Choroid plexus epithelial cell (primary cell): Measurements from ENCODE around the gene DUS2.

Experiments
- DNase-seq: peaks from one replicate; pipeline ENCODE4 v3.0.0-alpha.2; 2010; ENCODE audit warnings: low read depth
- H3K4me3 ChIP-seq: 2 replicates; pipeline ENCODE4 v1.5.1; 2011; ENCODE audit warnings: low read depth, mild to moderate bottlenecking, control low read depth, low read length, moderate library complexity
- TF ChIP-seq, protein P1 (sequence below): conservative IDR thresholded peaks from 2 replicates; pipeline ENCODE4 v1.5.1; 2011; ENCODE audit warnings: low read depth, mild to moderate bottlenecking, control low read depth, inconsistent platforms, low read length, moderate library complexity

DUS2 gene

GRCh38 chr16:68078701-68079375, 55.8 kb downstream of the DUS2 start:
- no peak overlapping the region for H3K4me3 ChIP-seq

DNA sequence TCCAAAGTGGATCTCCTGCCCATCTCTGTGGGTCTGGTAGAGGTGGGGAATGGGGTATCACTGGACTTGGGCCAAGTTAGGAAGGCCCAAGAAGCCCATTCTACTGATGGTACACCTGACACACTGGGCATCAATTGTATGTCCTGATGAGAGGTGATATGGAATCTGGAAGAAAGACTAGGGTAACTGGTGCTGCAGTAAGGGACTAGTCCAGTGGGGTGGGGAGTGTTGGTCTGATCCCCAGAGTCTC, 56.2 kb downstream of the DUS2 start:
- TF ChIP-seq, protein P1, sequence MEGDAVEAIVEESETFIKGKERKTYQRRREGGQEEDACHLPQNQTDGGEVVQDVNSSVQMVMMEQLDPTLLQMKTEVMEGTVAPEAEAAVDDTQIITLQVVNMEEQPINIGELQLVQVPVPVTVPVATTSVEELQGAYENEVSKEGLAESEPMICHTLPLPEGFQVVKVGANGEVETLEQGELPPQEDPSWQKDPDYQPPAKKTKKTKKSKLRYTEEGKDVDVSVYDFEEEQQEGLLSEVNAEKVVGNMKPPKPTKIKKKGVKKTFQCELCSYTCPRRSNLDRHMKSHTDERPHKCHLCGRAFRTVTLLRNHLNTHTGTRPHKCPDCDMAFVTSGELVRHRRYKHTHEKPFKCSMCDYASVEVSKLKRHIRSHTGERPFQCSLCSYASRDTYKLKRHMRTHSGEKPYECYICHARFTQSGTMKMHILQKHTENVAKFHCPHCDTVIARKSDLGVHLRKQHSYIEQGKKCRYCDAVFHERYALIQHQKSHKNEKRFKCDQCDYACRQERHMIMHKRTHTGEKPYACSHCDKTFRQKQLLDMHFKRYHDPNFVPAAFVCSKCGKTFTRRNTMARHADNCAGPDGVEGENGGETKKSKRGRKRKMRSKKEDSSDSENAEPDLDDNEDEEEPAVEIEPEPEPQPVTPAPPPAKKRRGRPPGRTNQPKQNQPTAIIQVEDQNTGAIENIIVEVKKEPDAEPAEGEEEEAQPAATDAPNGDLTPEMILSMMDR: no peak
- no peak for DNase-seq
- no peak overlapping the region for H3K4me3 ChIP-seq

More at GRCh38 chr16:68078701-68079375, 55.8 kb downstream of the DUS2 start:
- no peak for DNase-seq
- TF ChIP-seq, protein P1: no peak

DNA sequence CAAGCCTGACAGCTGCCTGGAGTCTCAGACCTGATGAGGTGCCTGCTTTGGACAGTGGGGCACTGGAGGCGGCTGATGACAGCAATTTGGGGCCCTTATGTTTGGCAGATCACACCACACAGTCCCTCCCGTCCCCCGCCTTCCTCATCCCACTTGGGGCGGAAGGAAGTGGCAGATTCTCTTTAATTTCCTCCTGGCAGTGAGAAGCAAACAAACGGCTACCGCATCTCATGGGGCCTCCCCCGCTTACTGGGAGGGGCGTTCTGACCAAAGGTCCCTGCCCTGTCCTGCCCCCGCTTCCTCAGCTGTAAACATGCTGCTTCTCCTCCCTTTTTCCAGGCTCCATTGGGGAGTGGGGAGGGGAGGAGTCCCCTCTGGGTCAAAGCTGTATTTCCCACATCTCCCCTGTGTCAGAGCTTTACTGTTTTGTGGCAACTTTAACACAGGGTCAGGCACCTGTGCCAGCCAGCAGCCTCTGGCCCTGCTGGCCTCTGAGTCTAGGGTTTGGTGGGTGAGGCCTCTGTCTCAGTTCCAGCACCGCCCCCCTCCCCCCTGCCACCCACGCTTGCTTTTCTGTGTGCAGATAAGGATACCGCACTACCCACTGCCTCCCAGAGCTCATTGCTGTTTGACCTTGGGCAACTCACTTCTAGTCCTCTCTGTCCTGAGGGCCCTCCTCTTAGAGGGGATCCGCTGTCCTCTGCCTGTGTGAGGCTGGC, 56.7 kb downstream of the DUS2 start:
- TF ChIP-seq, protein P1: no peak
- no peak overlapping the region for H3K4me3 ChIP-seq
- peak; percentile 44 for DNase-seq

- TF ChIP-seq, protein P1: no peak
- H3K4me3 ChIP-seq: no peak overlapping the region
- DNase-seq: no peak
Observed at GRCh38 chr16:68081861-68082628, 59.0 kb downstream of the DUS2 start.

DNA sequence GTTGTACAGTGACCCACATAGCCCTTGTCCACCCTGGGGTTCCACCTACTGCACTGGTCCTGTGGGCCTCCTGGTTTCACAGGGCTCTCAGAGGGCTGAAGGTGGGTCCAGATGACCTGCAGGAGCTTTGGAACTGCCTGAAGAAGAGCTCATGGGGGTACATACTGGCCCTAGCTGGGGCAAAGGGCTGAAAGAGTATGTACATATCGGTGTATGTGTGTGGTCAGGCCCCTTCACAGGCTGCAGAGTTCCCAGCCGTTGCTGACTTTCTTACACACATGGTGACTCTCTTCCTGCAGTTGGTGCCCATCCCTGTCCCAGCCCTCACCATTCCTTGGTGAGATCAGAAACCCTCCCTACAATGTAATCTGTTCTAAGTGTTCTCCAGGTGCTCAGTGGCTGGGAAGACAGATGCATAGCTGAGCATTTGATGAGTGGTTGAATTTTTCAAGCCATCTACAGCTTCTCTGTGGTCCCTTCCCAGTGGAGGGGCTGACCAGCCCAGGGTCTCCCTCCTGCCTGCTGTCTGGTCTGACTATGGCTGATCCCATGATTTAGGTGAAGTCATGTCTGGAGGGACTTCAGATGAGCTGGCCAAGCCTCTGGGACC, 59.6 kb downstream of the DUS2 start:
- TF ChIP-seq, protein P1: no peak
- no peak for DNase-seq
- no peak overlapping the region for H3K4me3 ChIP-seq

- no peak for DNase-seq
- TF ChIP-seq, protein P1: no peak
- H3K4me3 ChIP-seq: no peak overlapping the region
Observed at GRCh38 chr16:68083239-68083781, 60.2 kb downstream of the DUS2 start.
